Activated CD4-positive, alpha-beta memory T cell treated with anti-CD3 and anti-CD28 coated beads, Interleukin-2, amount 10 ng/mL, durations not matched to agents 7 days and 5 days (primary cell): Measurements from ENCODE around the gene MRPL36. TPM values are rescaled to one million over a fixed set of nuclear protein-coding genes. Genes with fewer than 3 reads are reported as not detected.

Experiments
- CTCF ChIA-PET: fragments of 350-600 bp; sonication (Branson Sonifier 250); formaldehyde crosslinking; loops from one replicate; lab custom pipeline; 2021; ENCODE audit warnings: antibody characterized with exemption, inconsistent platforms; lab: Charles Lee
- POLR2A ChIA-PET: fragments of 350-600 bp; sonication (Branson Sonifier 250); formaldehyde crosslinking; loops from one replicate; lab custom pipeline; 2021; ENCODE audit warnings: antibody characterized with exemption; lab: Charles Lee
- DNase-seq: peaks from one replicate; pipeline ENCODE4 v3.0.0-alpha.2; 2020
- H3K27ac Mint-ChIP-seq: one replicate; pipeline ENCODE4 v1.8.0; 2021; ENCODE audit warnings: mild to moderate bottlenecking, mixed read lengths
- H3K27me3 Mint-ChIP-seq: one replicate; pipeline ENCODE4 v1.8.0; 2021; ENCODE audit warnings: mixed read lengths
- H3K36me3 Mint-ChIP-seq: one replicate; pipeline ENCODE4 v1.8.0; 2021; ENCODE audit warnings: low read depth, mixed read lengths
- H3K4me1 Mint-ChIP-seq: one replicate; pipeline ENCODE4 v1.8.0; 2021; ENCODE audit warnings: mixed read lengths
- H3K4me3 Mint-ChIP-seq: one replicate; pipeline ENCODE4 v1.8.0; 2021; ENCODE audit warnings: mild to moderate bottlenecking, mixed read lengths
- H3K9me3 Mint-ChIP-seq: one replicate; pipeline ENCODE4 v1.8.0; 2021; ENCODE audit warnings: mixed read lengths
- total RNA-seq, 2 experiments: library from RNA; stranded (reverse); gene quantifications; one replicate each; pipeline ENCODE4 v1.2.3, GENCODE V29; 2021

The MRPL36 gene
- total RNA-seq, 2 experiments from 2014 or later: 44.5 to 44.8 TPM

DNA sequence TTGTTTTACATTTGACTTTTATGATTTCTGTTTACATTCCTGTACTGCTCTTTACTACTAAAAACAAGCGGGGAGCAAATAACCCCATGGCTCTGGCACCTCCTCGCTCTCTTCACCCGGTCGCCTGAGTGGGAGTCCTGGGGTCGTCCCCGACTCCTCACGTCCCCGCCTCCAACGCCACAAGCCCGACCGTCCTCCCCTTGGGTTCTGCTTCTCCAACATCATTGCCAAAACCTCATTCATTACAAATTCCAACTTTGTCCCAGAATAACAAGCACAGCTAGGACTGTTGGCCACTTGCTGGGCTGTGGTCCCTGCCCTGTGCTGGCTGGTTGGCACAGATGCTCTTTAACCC, 35.1 kb downstream of the MRPL36 start:
- Mint-ChIP-seq H3K27me3 (peaks cover 13% of the 10 kb centered on the region), H3K36me3 (no peaks in the 10 kb centered on the region), H3K4me1 (peaks cover 1% of the 10 kb centered on the region), H3K9me3 (no peaks in the 10 kb centered on the region), H3K4me3 (no peak overlapping the region), H3K27ac (no peak overlapping the region)
- no peak for DNase-seq
- ChIA-PET CTCF (interaction anchor here (1.3 to 1.4 kb wide), 2 partner anchors 8 to 35 kb away, joined by 5 to 6 read pairs; partner anchors contain the start of gene MRPL36), POLR2A (no interaction called here)

DNA sequence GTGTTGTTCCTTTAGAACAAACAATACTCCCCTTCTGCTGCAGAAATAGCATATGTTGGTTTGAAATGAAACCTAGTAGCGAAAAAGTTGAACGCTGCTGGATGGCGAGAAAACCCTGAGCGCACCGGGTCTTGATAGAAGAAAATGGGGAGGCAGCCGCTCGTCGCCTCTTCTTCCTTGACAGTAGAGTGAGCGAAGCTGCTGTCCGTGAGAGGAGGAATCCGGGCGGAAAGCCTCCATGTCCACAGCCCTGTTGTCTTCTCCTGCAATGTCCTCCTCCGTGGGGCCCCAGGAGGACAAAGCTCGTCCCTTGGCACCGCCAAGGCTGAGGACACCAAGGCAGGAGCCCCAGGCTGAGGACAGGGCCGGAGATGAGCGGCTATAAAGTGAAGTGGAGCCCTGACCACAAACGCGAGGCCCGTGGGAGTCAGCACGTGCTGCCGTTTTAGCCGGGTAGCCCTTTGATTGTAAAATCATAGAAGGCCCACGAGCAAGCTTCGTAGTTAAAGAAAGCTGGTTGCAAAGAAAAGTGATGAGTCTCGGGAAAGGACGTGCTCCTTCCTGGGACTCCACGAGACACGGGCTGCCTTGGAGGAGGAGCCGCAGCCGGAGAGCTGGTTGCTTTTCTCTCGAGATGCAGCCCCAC, 35.6 kb downstream of the MRPL36 start:
- no peaks in the 10 kb centered on the region for H3K36me3 Mint-ChIP-seq
- ChIA-PET CTCF (interaction anchor here (1.2 to 1.4 kb wide), 5 partner anchors 9 to 275 kb away, joined by 4 to 9 read pairs (median 5); partner anchors contain the start of gene MRPL36), POLR2A (interaction anchor here (1.2 kb wide), 1 partner anchor 37 kb away, joined by 3 read pairs; the partner anchor contains the start of gene NDUFS6)
- DNase-seq: no peak
- H3K9me3 Mint-ChIP-seq: no peaks in the 10 kb centered on the region
- H3K27me3 Mint-ChIP-seq: peaks cover 13% of the 10 kb centered on the region
- H3K27ac Mint-ChIP-seq: no peak overlapping the region
- H3K4me1 Mint-ChIP-seq: peaks cover 1% of the 10 kb centered on the region
- no peak overlapping the region for H3K4me3 Mint-ChIP-seq

DNA sequence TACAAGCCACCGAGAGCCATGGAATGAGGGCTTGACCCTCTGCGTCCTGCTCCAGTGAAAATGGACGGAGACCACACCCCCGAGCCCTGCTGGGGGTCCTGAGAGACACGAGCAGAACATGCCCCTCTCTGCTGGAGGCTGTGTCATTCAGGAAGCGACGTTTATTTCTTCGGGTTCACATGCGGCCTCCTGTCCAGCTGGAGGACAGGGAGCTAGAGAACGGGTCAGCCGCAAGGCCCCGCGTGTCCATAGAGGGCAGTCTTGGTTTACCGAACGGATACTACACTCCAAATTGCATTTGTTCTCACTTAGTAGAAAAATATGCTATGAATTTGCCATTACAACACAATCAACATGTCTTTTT, 36.1 kb downstream of the MRPL36 start:
- Mint-ChIP-seq H3K27ac (no peak overlapping the region), H3K27me3 (peaks cover 13% of the 10 kb centered on the region), H3K4me3 (no peak overlapping the region), H3K36me3 (no peaks in the 10 kb centered on the region), H3K9me3 (no peaks in the 10 kb centered on the region), H3K4me1 (peaks cover 1% of the 10 kb centered on the region)
- peak; percentile 47 for DNase-seq
- ChIA-PET POLR2A (interaction anchor here (1.2 kb wide), 1 partner anchor 38 kb away, joined by 3 read pairs; the partner anchor contains the start of gene NDUFS6), CTCF (interaction anchor here (0.7 to 1.4 kb wide), 6 partner anchors 9 to 275 kb away, joined by 3 to 9 read pairs (median 4); partner anchors contain the start of gene MRPL36)

DNA sequence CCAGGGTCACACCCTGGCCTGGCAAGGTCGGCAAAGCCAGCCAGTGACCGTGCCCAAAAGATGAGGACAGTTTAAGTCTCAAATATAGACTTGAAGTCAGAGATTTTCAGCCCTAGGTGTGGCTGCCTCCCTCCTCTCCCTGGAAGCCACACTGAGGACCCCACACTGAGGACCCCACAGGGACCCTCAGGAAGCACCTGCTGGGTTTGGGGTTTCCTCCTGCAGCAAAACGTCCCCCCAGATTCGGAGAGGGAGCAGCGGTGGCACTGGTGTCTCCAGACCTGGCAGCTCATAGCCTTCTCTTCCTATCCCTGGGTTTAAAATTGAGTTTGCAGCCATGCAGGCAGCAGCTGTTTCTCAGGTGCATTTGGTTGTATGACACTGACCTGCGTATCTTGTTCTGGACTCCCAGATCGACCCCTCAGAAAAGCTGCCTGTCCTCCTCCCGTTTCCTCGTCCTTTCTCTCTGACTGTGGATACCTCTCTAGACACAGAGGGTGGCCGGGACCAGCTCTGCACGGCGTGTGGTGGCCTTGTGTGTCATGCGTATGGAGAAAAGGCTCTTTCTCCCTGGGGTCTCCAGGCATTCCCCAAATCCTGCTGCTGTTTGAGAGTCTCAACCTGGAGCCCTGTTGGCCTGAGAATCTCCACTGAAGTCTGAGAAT, 36.6 kb downstream of the MRPL36 start:
- ChIA-PET CTCF (interaction anchor here (0.7 to 1.4 kb wide), 6 partner anchors 10 to 276 kb away, joined by 3 to 9 read pairs (median 4); partner anchors contain the start of gene MRPL36), POLR2A (interaction anchor here (1.2 kb wide), 1 partner anchor 38 kb away, joined by 3 read pairs; the partner anchor contains the start of gene NDUFS6)
- no peak overlapping the region for H3K27ac Mint-ChIP-seq
- no peaks in the 10 kb centered on the region for H3K9me3 Mint-ChIP-seq
- peaks cover 16% of the 10 kb centered on the region for H3K27me3 Mint-ChIP-seq
- H3K36me3 Mint-ChIP-seq: no peaks in the 10 kb centered on the region
- no peak for DNase-seq
- peaks cover 1% of the 10 kb centered on the region for H3K4me1 Mint-ChIP-seq
- H3K4me3 Mint-ChIP-seq: no peak overlapping the region

DNA sequence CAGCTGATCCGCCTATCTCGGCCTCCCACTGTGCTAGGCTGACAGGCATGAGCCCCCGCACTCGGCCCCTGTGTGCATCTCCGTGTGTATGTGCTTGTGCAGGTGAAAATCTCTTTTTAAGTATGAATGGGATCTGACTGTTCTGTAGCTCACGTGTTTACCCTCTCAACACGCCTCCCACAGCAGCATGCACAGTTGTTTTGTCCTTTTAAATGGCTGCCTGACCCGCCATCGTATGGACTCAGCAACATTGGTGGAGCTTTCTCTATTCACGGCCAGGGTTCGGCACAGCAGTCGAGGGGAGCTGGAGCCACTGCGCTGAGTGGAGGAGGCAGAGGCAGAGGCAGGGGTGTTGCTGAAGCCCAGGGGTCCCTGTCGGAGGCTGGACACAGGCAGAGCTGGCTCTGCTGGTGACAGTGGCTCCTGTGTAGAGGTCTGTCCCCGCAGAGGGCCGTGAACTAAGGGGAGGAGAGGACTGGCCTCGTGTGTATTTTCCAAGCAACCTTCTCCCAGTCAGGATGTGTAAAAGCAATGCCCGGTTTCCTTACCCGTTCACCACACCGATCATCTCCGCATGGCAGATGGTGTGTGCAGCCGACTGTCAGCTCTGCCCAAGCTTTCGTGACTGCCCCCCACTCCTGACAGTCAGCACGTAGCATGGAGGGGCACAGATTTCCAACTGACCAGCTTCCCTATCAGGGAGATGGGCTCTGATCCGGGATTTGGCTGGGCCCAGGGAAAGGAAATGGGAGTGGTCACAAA, 37.3 kb downstream of the MRPL36 start:
- peaks cover 16% of the 10 kb centered on the region for H3K27me3 Mint-ChIP-seq
- H3K27ac Mint-ChIP-seq: no peak overlapping the region
- H3K4me3 Mint-ChIP-seq: no peak overlapping the region
- POLR2A ChIA-PET: interaction anchor here (1.0 kb wide), 1 partner anchor 9 kb away, joined by 3 read pairs; no protein-coding TSS in a partner anchor
- CTCF ChIA-PET: interaction anchor here (1.4 kb wide), 1 partner anchor 277 kb away, joined by 4 read pairs; no protein-coding TSS in a partner anchor
- H3K4me1 Mint-ChIP-seq: peaks cover 1% of the 10 kb centered on the region
- DNase-seq: peak; percentile 15
- no peaks in the 10 kb centered on the region for H3K9me3 Mint-ChIP-seq
- H3K36me3 Mint-ChIP-seq: no peaks in the 10 kb centered on the region

DNA sequence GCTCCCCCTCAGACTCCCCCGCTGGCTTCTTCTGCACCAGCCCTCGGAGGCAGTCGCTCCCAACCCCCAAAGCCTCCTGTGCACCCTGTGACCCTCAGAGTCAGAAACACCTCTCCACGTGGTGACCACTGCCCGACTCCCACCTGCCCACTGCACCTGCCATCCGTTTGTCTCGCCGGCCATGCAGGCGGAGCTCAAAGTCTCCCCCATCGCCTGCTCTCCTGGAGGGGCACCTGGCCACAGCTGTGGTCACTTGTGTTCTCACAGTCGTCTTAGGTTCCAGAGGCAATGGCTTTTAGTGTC, 38.2 kb downstream of the MRPL36 start:
- CTCF ChIA-PET: no interaction called here

DNA sequence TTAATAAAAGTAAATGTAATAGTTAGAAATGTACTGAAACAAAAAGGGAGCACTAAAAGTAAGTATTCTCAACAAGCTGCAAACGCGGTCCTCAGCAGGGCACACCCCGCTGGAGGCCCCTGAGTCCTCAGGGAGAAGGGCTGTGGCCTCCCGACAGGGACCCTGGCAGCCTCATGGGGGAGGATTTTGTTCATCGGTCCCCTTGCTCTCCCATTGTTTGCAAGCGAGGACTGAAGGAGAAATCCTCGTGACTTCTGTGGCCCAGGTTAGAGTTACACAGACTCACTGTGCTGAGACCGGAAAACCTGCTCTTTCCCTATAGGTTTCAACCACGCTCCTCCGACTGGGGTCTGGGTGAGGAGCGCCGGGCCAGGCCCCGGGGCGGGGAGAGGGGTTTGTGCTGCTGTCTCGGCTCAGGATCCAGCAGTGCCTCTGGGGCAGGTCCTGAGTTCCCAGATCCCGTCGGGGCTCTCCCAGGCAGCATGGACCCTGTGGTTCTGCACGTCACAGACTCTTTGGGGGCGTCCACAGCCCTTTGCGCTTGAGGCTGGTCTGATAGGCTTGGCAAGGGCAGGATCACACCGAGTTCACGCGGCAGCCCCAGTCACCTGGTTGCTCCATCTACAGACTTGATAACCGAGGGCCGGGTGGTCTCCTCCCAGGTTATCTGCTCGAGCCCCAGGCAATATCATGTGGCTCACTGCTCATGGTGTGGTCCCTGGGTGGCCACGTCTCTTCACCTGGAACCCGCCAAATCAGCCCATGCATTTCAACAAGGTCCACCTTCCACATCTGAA, 38.8 kb downstream of the MRPL36 start:
- Mint-ChIP-seq H3K4me1 (peaks cover under 1% of the 10 kb centered on the region), H3K4me3 (no peak overlapping the region), H3K36me3 (no peaks in the 10 kb centered on the region), H3K27me3 (peaks cover 17% of the 10 kb centered on the region), H3K27ac (no peak overlapping the region), H3K9me3 (no peaks in the 10 kb centered on the region)
- ChIA-PET CTCF (no interaction called here), POLR2A (interaction anchor here (1.0 kb wide), 1 partner anchor 8 kb away, joined by 3 read pairs; no protein-coding TSS in a partner anchor)
- peak; percentile 11 for DNase-seq

More for the DNA sequence above, 38.2 kb downstream of the MRPL36 start:
- POLR2A ChIA-PET: interaction anchor here (1.0 kb wide), 1 partner anchor 8 kb away, joined by 3 read pairs; no protein-coding TSS in a partner anchor
- Mint-ChIP-seq H3K4me3 (no peak overlapping the region), H3K27ac (no peak overlapping the region), H3K9me3 (no peaks in the 10 kb centered on the region), H3K4me1 (peaks cover 1% of the 10 kb centered on the region), H3K27me3 (peaks cover 16% of the 10 kb centered on the region), H3K36me3 (no peaks in the 10 kb centered on the region)
- DNase-seq: no peak

DNA sequence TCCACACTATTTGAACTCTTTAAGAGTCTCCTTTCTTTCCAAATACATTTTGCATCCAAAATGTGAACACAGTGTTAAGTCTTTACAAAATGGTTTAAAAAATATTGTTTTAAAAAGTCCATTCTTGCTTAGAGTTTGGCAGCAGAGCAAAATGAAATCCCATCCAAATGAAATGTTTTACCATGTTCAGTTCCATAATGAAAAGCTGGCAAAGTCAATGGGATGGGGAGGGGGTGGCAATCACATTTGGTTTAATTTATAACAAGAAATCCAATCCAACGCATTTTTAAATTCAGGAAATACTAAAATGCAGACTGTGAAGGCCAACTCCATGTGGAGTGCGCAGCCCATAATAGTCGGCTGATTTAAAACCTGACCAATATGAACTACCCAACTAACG, 39.4 kb downstream of the MRPL36 start:
- CTCF ChIA-PET: no interaction called here
- H3K27me3 Mint-ChIP-seq: peaks cover 17% of the 10 kb centered on the region

DNA sequence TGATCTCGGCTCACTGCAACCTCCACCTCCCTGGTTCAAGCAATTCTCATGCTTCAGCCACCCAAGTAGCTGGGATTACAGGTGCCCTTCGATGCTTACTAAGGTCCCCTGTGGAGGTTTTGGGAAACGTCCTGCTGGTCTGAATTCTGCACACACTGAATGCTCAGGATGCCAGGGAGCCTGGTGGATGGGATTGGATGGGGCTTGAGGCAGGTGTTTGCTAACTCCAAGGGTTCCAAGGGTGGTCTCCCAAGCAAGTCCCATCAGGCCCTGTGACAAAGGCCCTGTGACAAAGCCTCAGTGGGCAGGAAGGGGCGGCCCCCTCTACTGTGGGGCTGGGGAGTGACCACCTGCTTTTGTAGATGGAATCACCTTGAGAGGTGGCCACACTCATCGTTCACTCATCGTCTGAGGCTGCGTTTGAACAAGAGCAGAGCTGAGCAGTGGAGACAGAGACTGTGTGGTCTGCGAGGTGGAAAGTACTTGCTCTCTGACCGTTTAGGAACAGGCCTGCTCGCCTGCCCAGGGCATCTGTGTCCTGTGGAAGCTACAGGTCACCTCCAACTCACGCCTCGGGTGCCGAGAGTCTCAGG, 40.2 kb downstream of the MRPL36 start:
- H3K27ac Mint-ChIP-seq: no peak overlapping the region
- H3K27me3 Mint-ChIP-seq: peaks cover 15% of the 10 kb centered on the region
- H3K4me1 Mint-ChIP-seq: no peaks in the 10 kb centered on the region
- no peaks in the 10 kb centered on the region for H3K9me3 Mint-ChIP-seq
- H3K4me3 Mint-ChIP-seq: no peak overlapping the region
- no peaks in the 10 kb centered on the region for H3K36me3 Mint-ChIP-seq
- CTCF ChIA-PET: no interaction called here
- POLR2A ChIA-PET: no interaction called here
- DNase-seq: peak; percentile 11

More for the DNA sequence above, 39.4 kb downstream of the MRPL36 start:
- POLR2A ChIA-PET: no interaction called here
- Mint-ChIP-seq H3K4me3 (no peak overlapping the region), H3K4me1 (no peaks in the 10 kb centered on the region), H3K36me3 (no peaks in the 10 kb centered on the region), H3K27ac (no peak overlapping the region), H3K9me3 (no peaks in the 10 kb centered on the region)
- DNase-seq: no peak

DNA sequence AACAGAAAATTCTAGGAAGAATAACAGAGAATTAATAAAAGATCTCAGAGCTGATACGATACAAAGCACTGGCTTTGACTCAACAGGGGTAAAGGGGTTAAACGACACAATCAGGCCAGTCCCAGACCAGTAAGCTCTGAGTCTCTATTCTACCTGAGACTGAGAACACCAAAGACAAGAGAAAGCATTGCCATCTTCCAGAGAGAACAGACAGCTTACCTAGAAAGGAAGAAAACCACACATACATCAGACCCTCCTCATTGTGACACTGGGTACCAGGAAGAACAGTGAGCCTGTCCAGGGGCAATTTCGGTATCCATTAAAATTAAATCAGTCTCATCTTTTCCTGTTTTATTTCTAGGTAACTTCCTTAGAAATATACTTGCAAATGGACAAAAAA, 41.1 kb downstream of the MRPL36 start:
- no peak for DNase-seq
- Mint-ChIP-seq H3K4me3 (no peak overlapping the region), H3K27me3 (peaks cover 12% of the 10 kb centered on the region), H3K9me3 (no peaks in the 10 kb centered on the region), H3K36me3 (no peaks in the 10 kb centered on the region), H3K27ac (no peak overlapping the region), H3K4me1 (no peaks in the 10 kb centered on the region)
- ChIA-PET POLR2A (no interaction called here), CTCF (no interaction called here)

DNA sequence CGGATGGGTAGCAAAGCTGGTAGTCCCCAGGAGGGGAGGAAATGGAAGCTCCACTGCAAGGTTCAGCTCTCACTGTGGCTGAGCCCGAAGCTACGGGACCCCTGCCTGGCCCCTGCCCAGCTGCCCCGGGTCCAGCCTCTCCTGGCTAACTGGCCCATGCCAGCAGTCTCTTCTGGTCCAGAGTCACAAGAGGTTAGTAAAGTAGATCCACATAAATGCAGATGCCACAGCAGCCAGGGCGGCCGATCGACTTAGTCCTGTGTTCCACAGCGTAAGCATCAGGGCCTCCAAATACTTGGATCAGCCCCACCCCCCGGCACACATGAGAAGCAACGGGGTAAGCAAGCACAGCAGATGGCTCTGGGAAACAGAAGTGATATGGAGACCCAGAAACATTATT, 42.1 kb downstream of the MRPL36 start:
- Mint-ChIP-seq H3K27ac (no peak overlapping the region), H3K4me1 (no peaks in the 10 kb centered on the region), H3K27me3 (peaks cover 7% of the 10 kb centered on the region), H3K36me3 (no peaks in the 10 kb centered on the region), H3K4me3 (no peak overlapping the region), H3K9me3 (no peaks in the 10 kb centered on the region)
- ChIA-PET CTCF (interaction anchor here (1.3 kb wide), 1 partner anchor 19 kb away, joined by 3 read pairs; no protein-coding TSS in a partner anchor), POLR2A (no interaction called here)
- peak; percentile 7 for DNase-seq

DNA sequence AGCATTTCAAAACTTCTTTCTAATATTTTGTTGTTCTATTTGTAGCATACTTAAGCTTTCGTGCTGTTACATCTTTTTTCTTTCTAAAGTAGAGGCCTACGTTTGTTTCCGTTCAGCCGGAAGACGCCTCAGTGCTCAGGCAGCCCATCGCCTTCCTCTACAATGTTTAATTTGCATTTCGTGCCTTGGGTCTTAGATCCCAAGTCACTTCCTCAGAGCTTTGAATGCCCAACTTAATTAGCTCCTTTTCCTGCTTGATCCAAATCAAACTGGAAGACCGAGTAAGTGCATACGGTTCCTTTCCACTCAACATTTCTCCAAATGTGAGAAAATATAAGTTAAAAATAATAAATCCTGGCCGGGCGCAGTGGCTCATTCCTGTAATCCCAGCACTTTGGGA, 43.2 kb downstream of the MRPL36 start:
- DNase-seq: no peak
- Mint-ChIP-seq H3K36me3 (no peaks in the 10 kb centered on the region), H3K9me3 (no peaks in the 10 kb centered on the region), H3K4me1 (no peaks in the 10 kb centered on the region), H3K27me3 (peaks cover 5% of the 10 kb centered on the region), H3K4me3 (no peak overlapping the region), H3K27ac (no peak overlapping the region)
- ChIA-PET CTCF (interaction anchor here (1.3 kb wide), 1 partner anchor 18 kb away, joined by 3 read pairs; no protein-coding TSS in a partner anchor), POLR2A (no interaction called here)
